Neural cell (in vitro differentiated cells): ENCODE measurements around the gene MAP3K19. TPM values are rescaled to one million over a fixed set of nuclear protein-coding genes. Genes with fewer than 3 reads are reported as not detected.

Source experiments
- H2AFZ ChIP-seq: fragments of 200-600, 300-800 bp; sonication (generic), shearing (Covaris generic); 2 replicates; pipeline ENCODE4 v1.6.0; 2014; ENCODE audit warnings: low read depth, mild to moderate bottlenecking, antibody characterized with exemption, low read length, moderate library complexity
- H3F3A ChIP-seq: fragments of 200-600 bp; shearing (Covaris generic); 2 replicates; pipeline ENCODE4 v1.6.1; 2016; ENCODE audit warnings: mild to moderate bottlenecking, moderate library complexity, mixed read lengths, antibody characterized with exemption, low read length; ENCODE audit not compliant: insufficient read depth, poor library complexity, severe bottlenecking
- H3K27ac ChIP-seq: fragments of 200-600, 300-800 bp; sonication (generic), shearing (Covaris generic); 2 replicates; pipeline ENCODE4 v1.5.1; 2014; ENCODE audit warnings: mild to moderate bottlenecking, low read length, moderate library complexity
- H3K27me3 ChIP-seq: fragments of 300-800, 200-600 bp; sonication (generic), shearing (Covaris generic); 2 replicates; pipeline ENCODE4 v1.6.0; 2014; ENCODE audit warnings: mild to moderate bottlenecking, low read depth, low read length, moderate library complexity; ENCODE audit not compliant: insufficient read depth
- H3K36me3 ChIP-seq: fragments of 300-800, 200-600 bp; sonication (generic), shearing (Covaris generic); 2 replicates; pipeline ENCODE4 v1.5.1; 2014; ENCODE audit warnings: mild to moderate bottlenecking, antibody characterized with exemption, low read length, moderate library complexity; ENCODE audit not compliant: insufficient read depth
- H3K4me2 ChIP-seq: fragments of 300-800, 200-600 bp; sonication (generic), shearing (Covaris generic); 2 replicates; pipeline ENCODE4 v1.6.0; 2014; ENCODE audit warnings: mild to moderate bottlenecking, low read length
- H3K4me3 ChIP-seq: fragments of 300-800, 200-600 bp; sonication (generic), shearing (Covaris generic); 2 replicates; pipeline ENCODE4 v1.5.1; 2014; ENCODE audit warnings: mild to moderate bottlenecking, low read length, moderate library complexity
- H3K79me2 ChIP-seq: fragments of 200-600 bp; shearing (Covaris generic); replicated peaks from 2 replicates; pipeline ENCODE4 v1.6.0; 2014; ENCODE audit warnings: mild to moderate bottlenecking, low read length, moderate library complexity; ENCODE audit not compliant: insufficient read depth
- H3K9ac ChIP-seq: fragments of 300-800, 200-600 bp; sonication (generic), shearing (Covaris generic); 2 replicates; pipeline ENCODE4 v1.6.1; 2016; ENCODE audit warnings: mild to moderate bottlenecking, low read length, mixed read lengths
- H3K9me2 ChIP-seq: fragments of 200-600 bp; shearing (Covaris generic); 2 replicates; pipeline ENCODE4 v1.6.1; 2016; ENCODE audit warnings: mild to moderate bottlenecking, low read length, mixed read lengths; ENCODE audit not compliant: insufficient read depth
- H3K9me3 ChIP-seq: fragments of 200-600, 300-800 bp; sonication (generic), shearing (Covaris generic); 2 replicates; pipeline ENCODE4 v1.6.1; 2016; ENCODE audit warnings: mild to moderate bottlenecking, mixed run types, low read length, moderate library complexity, mixed read lengths
- H4K20me1 ChIP-seq: fragments of 200-600 bp; shearing (Covaris generic); 2 replicates; pipeline ENCODE4 v1.6.1; 2016; ENCODE audit warnings: mild to moderate bottlenecking, mixed run types; ENCODE audit not compliant: insufficient read depth
- EP300 ChIP-seq: fragments of 450-650 bp; conservative IDR thresholded peaks from 2 replicates; pipeline ENCODE4 v1.6.1; 2014; ENCODE audit warnings: antibody characterized with exemption, mild to moderate bottlenecking, moderate library complexity; ENCODE audit not compliant: poor library complexity, severe bottlenecking
- EZH2 ChIP-seq: fragments of 200-600, 300-800 bp; shearing (Covaris generic), sonication (generic); IDR thresholded peaks from 2 replicates; pipeline ENCODE4 v1.6.1; 2014; ENCODE audit warnings: antibody characterized with exemption, low read length, borderline replicate concordance, mild to moderate bottlenecking; ENCODE audit not compliant: insufficient read depth, poor library complexity, severe bottlenecking
- MXI1 ChIP-seq: fragments of 450-650 bp; conservative IDR thresholded peaks from 2 replicates; pipeline ENCODE4 v1.6.1; 2014; ENCODE audit warnings: antibody characterized with exemption, mild to moderate bottlenecking; ENCODE audit not compliant: poor library complexity, severe bottlenecking
- POLR2AphosphoS5 ChIP-seq: IDR thresholded peaks from 2 replicates; pipeline ENCODE4 v1.6.1; 2012
- RAD21 ChIP-seq: fragments of 450-650 bp; conservative IDR thresholded peaks from 2 replicates; pipeline ENCODE4 v1.6.1; 2014; ENCODE audit warnings: antibody characterized with exemption, mild to moderate bottlenecking, moderate library complexity
- SMC3 ChIP-seq: fragments of 450-650 bp; conservative IDR thresholded peaks from 2 replicates; pipeline ENCODE4 v1.6.1; 2014; ENCODE audit warnings: antibody characterized with exemption, mild to moderate bottlenecking, moderate library complexity; ENCODE audit not compliant: poor library complexity
- TAF1 ChIP-seq: IDR thresholded peaks from 2 replicates; pipeline ENCODE4 v1.6.1; 2012; ENCODE audit warnings: low read depth
- polyA plus RNA-seq: library from polyadenylated mRNA; depleted of rRNA; stranded (reverse); fragments of >200 nt; gene quantifications from 2 replicates; pipeline ENCODE4 v1.2.3, GENCODE V29; 2014
- TF ChIP-seq, protein P1 (sequence below): IDR thresholded peaks from 2 replicates; pipeline ENCODE4 v1.6.1; 2012; ENCODE audit warnings: borderline replicate concordance
- TF ChIP-seq, protein P2 (sequence below): fragments of 450-650 bp; IDR thresholded peaks from 2 replicates; pipeline ENCODE4 v1.5.1; 2014; ENCODE audit warnings: antibody characterized with exemption, mild to moderate bottlenecking, moderate library complexity; ENCODE audit not compliant: poor library complexity, severe bottlenecking

The MAP3K19 gene
- polyA plus RNA-seq, 1 donor from 2014 or later, result not detected

DNA sequence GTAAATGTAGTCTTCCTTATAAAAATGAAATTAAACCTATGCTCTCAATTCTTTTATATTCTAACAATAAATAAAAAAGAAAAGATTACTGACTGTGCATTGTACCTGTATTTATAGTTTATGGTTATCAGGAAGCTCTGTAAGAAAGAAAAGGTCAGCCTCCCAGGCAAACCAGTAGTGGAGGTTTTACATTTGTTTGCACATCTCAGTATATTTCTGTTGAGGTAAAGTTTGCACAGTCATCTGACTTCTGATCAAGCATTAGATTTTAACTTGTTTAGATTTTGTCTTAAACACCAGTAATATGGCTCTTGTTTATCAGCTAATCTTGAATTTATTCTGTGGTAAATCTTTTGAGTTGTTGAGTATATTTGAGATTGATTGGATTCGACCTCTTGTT, 91.5 kb downstream of the MAP3K19 start:
- H3K9me2 ChIP-seq, result no peaks in the 10 kb centered on the region
- no peak overlapping the region for H3K4me3 ChIP-seq
- no peaks in the 10 kb centered on the region for H3F3A ChIP-seq
- no peak overlapping the region for H3K4me2 ChIP-seq
- H2AFZ ChIP-seq, result no peak overlapping the region
- peaks cover 19% of the 10 kb centered on the region for H3K36me3 ChIP-seq
- no peaks in the 10 kb centered on the region for H3K79me2 ChIP-seq
- no peak overlapping the region for H3K27ac ChIP-seq
- H3K9me3 ChIP-seq, result no peaks in the 10 kb centered on the region
- TF ChIP-seq SMC3, result no peak
- TF ChIP-seq, protein P1, sequence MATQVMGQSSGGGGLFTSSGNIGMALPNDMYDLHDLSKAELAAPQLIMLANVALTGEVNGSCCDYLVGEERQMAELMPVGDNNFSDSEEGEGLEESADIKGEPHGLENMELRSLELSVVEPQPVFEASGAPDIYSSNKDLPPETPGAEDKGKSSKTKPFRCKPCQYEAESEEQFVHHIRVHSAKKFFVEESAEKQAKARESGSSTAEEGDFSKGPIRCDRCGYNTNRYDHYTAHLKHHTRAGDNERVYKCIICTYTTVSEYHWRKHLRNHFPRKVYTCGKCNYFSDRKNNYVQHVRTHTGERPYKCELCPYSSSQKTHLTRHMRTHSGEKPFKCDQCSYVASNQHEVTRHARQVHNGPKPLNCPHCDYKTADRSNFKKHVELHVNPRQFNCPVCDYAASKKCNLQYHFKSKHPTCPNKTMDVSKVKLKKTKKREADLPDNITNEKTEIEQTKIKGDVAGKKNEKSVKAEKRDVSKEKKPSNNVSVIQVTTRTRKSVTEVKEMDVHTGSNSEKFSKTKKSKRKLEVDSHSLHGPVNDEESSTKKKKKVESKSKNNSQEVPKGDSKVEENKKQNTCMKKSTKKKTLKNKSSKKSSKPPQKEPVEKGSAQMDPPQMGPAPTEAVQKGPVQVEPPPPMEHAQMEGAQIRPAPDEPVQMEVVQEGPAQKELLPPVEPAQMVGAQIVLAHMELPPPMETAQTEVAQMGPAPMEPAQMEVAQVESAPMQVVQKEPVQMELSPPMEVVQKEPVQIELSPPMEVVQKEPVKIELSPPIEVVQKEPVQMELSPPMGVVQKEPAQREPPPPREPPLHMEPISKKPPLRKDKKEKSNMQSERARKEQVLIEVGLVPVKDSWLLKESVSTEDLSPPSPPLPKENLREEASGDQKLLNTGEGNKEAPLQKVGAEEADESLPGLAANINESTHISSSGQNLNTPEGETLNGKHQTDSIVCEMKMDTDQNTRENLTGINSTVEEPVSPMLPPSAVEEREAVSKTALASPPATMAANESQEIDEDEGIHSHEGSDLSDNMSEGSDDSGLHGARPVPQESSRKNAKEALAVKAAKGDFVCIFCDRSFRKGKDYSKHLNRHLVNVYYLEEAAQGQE, result no peak
- no peak overlapping the region for H3K9ac ChIP-seq
- H4K20me1 ChIP-seq, result no peaks in the 10 kb centered on the region
- no peaks in the 10 kb centered on the region for H3K27me3 ChIP-seq

DNA sequence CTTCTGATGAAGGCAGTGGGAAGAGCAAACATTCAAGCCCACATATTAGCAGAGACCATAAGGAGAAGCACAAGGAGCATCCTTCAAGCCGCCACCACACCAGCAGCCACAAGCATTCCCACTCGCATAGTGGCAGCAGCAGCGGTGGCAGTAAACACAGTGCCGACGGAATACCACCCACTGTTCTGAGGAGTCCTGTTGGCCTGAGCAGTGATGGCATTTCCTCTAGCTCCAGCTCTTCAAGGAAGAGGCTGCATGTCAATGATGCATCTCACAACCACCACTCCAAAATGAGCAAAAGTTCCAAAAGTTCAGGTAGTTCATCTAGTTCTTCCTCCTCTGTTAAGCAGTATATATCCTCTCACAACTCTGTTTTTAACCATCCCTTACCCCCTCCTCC, 93.2 kb downstream of the MAP3K19 start:
- H3K4me3 ChIP-seq, result no peak overlapping the region
- H3K4me2 ChIP-seq, result no peak overlapping the region
- peaks cover 19% of the 10 kb centered on the region for H3K36me3 ChIP-seq
- H3K9me2 ChIP-seq, result no peaks in the 10 kb centered on the region
- H3K27me3 ChIP-seq, result no peaks in the 10 kb centered on the region
- H3K27ac ChIP-seq, result no peak overlapping the region
- no peaks in the 10 kb centered on the region for H3K79me2 ChIP-seq
- no peaks in the 10 kb centered on the region for H3K9me3 ChIP-seq
- no peaks in the 10 kb centered on the region for H4K20me1 ChIP-seq
- no peaks in the 10 kb centered on the region for H3F3A ChIP-seq
- TF ChIP-seq, protein P1, result no peak
- no peak for TF ChIP-seq POLR2AphosphoS5
- no peak overlapping the region for H2AFZ ChIP-seq
- no peak overlapping the region for H3K9ac ChIP-seq

DNA sequence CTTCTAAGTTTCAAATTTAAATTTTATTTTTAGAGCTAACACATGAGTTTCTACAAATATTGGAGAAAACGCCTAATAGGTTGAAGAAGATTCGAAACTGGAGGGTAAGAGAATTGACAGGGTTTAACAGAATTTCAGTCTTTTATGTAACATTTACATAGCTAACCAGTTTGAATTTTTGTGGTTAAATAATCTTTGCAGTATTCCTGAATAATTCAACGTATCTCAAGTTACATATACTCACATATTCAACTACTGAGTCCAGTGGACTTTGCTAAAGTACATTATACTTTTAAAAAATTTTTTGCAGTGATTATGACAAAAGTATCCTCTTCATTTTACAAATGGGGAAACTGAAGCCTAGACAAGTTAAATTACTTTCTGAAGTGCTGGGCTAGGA, 94.6 kb downstream of the MAP3K19 start:
- TF ChIP-seq, protein P1, result no peak
- no peak for TF ChIP-seq EP300
- TF ChIP-seq POLR2AphosphoS5, result no peak
- no peak for TF ChIP-seq RAD21
- no peak for TF ChIP-seq MXI1
- TF ChIP-seq, protein P2, sequence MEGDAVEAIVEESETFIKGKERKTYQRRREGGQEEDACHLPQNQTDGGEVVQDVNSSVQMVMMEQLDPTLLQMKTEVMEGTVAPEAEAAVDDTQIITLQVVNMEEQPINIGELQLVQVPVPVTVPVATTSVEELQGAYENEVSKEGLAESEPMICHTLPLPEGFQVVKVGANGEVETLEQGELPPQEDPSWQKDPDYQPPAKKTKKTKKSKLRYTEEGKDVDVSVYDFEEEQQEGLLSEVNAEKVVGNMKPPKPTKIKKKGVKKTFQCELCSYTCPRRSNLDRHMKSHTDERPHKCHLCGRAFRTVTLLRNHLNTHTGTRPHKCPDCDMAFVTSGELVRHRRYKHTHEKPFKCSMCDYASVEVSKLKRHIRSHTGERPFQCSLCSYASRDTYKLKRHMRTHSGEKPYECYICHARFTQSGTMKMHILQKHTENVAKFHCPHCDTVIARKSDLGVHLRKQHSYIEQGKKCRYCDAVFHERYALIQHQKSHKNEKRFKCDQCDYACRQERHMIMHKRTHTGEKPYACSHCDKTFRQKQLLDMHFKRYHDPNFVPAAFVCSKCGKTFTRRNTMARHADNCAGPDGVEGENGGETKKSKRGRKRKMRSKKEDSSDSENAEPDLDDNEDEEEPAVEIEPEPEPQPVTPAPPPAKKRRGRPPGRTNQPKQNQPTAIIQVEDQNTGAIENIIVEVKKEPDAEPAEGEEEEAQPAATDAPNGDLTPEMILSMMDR, result no peak
- no peak for TF ChIP-seq TAF1
- TF ChIP-seq EZH2, result no peak
- TF ChIP-seq SMC3, result no peak
- Histone ChIP-seq H4K20me1 (no peaks in the 10 kb centered on the region), H3K9me3 (no peaks in the 10 kb centered on the region), H3K27ac (no peak overlapping the region), H3K79me2 (no peaks in the 10 kb centered on the region), H2AFZ (no peak overlapping the region), H3K4me2 (no peak overlapping the region), H3K36me3 (peaks cover 19% of the 10 kb centered on the region), H3K4me3 (no peak overlapping the region), H3F3A (no peaks in the 10 kb centered on the region), H3K9ac (no peak overlapping the region), H3K9me2 (no peaks in the 10 kb centered on the region), H3K27me3 (no peaks in the 10 kb centered on the region)
